ENCODE measurements around the gene SALL1.

SALL1 gene

GRCh38 chr16:51124896-51125295 is 26.2 kb downstream of the SALL1 start:
- no peak for TF ChIP-seq CTCF (conservative IDR thresholded peaks at IDR 0.05; ENCODE audit: low read depth, low read length)
- no peak for DNase-seq (ENCODE audit: low read depth)
- no peak overlapping the region for H3K4me3 ChIP-seq (ENCODE audit: low read depth, low read length)

- DNase-seq (ENCODE audit: low read depth): no peak
- H3K4me3 ChIP-seq (ENCODE audit: low read depth, low read length): no peak overlapping the region
- TF ChIP-seq CTCF (conservative IDR thresholded peaks at IDR 0.05; ENCODE audit: low read depth, low read length): no peak
Observed at GRCh38 chr16:51121850-51122249, 29.2 kb downstream of the SALL1 start.

GRCh38 chr16:51120730-51121347 is 30.2 kb downstream of the SALL1 start:
- TF ChIP-seq CTCF (conservative IDR thresholded peaks at IDR 0.05; ENCODE audit: low read depth, low read length): no peak
- no peak overlapping the region for H3K4me3 ChIP-seq (ENCODE audit: low read depth, low read length)
- no peak for DNase-seq (ENCODE audit: low read depth)

- DNase-seq (ENCODE audit: low read depth): no peak
- no peak for TF ChIP-seq CTCF (conservative IDR thresholded peaks at IDR 0.05; ENCODE audit: low read depth, low read length)
Observed at GRCh38 chr16:51119973-51120729, 30.9 kb downstream of the SALL1 start.

GRCh38 chr16:51119556-51119955 is 31.5 kb downstream of the SALL1 start:
- no peak overlapping the region for H3K4me3 ChIP-seq (ENCODE audit: low read depth, low read length)
- DNase-seq (ENCODE audit: low read depth): no peak
- TF ChIP-seq CTCF (conservative IDR thresholded peaks at IDR 0.05; ENCODE audit: low read depth, low read length): no peak

More at GRCh38 chr16:51119973-51120729, 30.9 kb downstream of the SALL1 start:
- no peak overlapping the region for H3K4me3 ChIP-seq (ENCODE audit: low read depth, low read length)

GRCh38 chr16:51116353-51116752 is 34.7 kb downstream of the SALL1 start:
- no peak for DNase-seq (ENCODE audit: low read depth)
- TF ChIP-seq CTCF (conservative IDR thresholded peaks at IDR 0.05; ENCODE audit: low read depth, low read length): no peak
- H3K4me3 ChIP-seq (ENCODE audit: low read depth, low read length): no peak overlapping the region

GRCh38 chr16:51114382-51114781 is 36.7 kb downstream of the SALL1 start:
- no peak for DNase-seq (ENCODE audit: low read depth)
- H3K4me3 ChIP-seq (ENCODE audit: low read depth, low read length): no peak overlapping the region
- TF ChIP-seq CTCF (conservative IDR thresholded peaks at IDR 0.05; ENCODE audit: low read depth, low read length): no peak

Data from choroid plexus epithelial cell (primary cell).